Astrocyte (in vitro differentiated cells and primary cell): ENCODE measurements around the gene CFAP99. TPM values are rescaled to one million over a fixed set of nuclear protein-coding genes. Genes with fewer than 3 reads are reported as not detected.

Experiments
- DNase-seq: peaks from one replicate; pipeline ENCODE4 v3.0.0-alpha.2; 2010; ENCODE audit warnings: low read depth
- FAIRE-seq: peaks from 2 replicates; lab custom pipeline; 2011; peaks lifted over from hg19 to GRCh38; lab: Jason Lieb, UNC
- H2AFZ ChIP-seq: 2 replicates; pipeline ENCODE4 v1.6.0; 2012; ENCODE audit warnings: low read depth, low read length, inconsistent platforms
- H3K27ac ChIP-seq: 2 replicates; pipeline ENCODE4 v1.5.1; 2011; ENCODE audit warnings: low read depth, low read length, inconsistent platforms
- H3K27me3 ChIP-seq: 2 replicates; pipeline ENCODE4 v1.6.0; 2011; ENCODE audit warnings: low read length, inconsistent platforms; ENCODE audit not compliant: insufficient read depth
- H3K36me3 ChIP-seq: 2 replicates; pipeline ENCODE4 v1.5.1; 2011; ENCODE audit warnings: low read length, inconsistent platforms; ENCODE audit not compliant: insufficient read depth
- H3K4me1 ChIP-seq: 2 replicates; pipeline ENCODE4 v1.5.1; 2011; ENCODE audit warnings: low read length, inconsistent platforms; ENCODE audit not compliant: insufficient read depth
- H3K4me2 ChIP-seq: 2 replicates; pipeline ENCODE4 v1.6.0; 2012; ENCODE audit warnings: low read length, inconsistent platforms
- H3K4me3 ChIP-seq: 2 replicates; pipeline ENCODE4 v1.5.1; 2011; ENCODE audit warnings: low read depth, mild to moderate bottlenecking, low read length, inconsistent platforms; ENCODE audit not compliant: insufficient read depth
- H3K79me2 ChIP-seq: 2 replicates; pipeline ENCODE4 v1.6.0; 2012; ENCODE audit warnings: mild to moderate bottlenecking, low read length, inconsistent platforms; ENCODE audit not compliant: insufficient read depth
- H3K9ac ChIP-seq: 2 replicates; pipeline ENCODE4 v1.6.0; 2012; ENCODE audit warnings: mild to moderate bottlenecking, low read length, inconsistent platforms
- H3K9me3 ChIP-seq: 2 replicates; pipeline ENCODE4 v1.5.1; 2012; ENCODE audit warnings: low read depth, mild to moderate bottlenecking, low read length, inconsistent platforms; ENCODE audit not compliant: insufficient read depth
- H4K20me1 ChIP-seq: 2 replicates; pipeline ENCODE4 v1.6.0; 2012; ENCODE audit warnings: low read length, inconsistent platforms; ENCODE audit not compliant: insufficient read depth
- H3K27ac Mint-ChIP-seq: one replicate; pipeline ENCODE4 v1.8.0; 2021; ENCODE audit warnings: mild to moderate bottlenecking, mixed read lengths; ENCODE audit not compliant: unreplicated experiment
- H3K27me3 Mint-ChIP-seq: one replicate; pipeline ENCODE4 v1.8.0; 2021; ENCODE audit warnings: low read depth, mixed read lengths; ENCODE audit not compliant: unreplicated experiment
- H3K36me3 Mint-ChIP-seq: one replicate; pipeline ENCODE4 v1.8.0; 2021; ENCODE audit warnings: low read depth, mixed read lengths; ENCODE audit not compliant: unreplicated experiment
- H3K4me1 Mint-ChIP-seq: one replicate; pipeline ENCODE4 v1.8.0; 2021; ENCODE audit warnings: low read depth, mixed read lengths; ENCODE audit not compliant: unreplicated experiment
- H3K4me3 Mint-ChIP-seq: one replicate; pipeline ENCODE4 v1.8.0; 2021; ENCODE audit warnings: mild to moderate bottlenecking, moderate library complexity, mixed read lengths; ENCODE audit not compliant: unreplicated experiment
- H3K9me3 Mint-ChIP-seq: one replicate; pipeline ENCODE4 v1.8.0; 2021; ENCODE audit warnings: mild to moderate bottlenecking, mixed read lengths; ENCODE audit not compliant: unreplicated experiment
- CTCF ChIP-seq: IDR thresholded peaks from 2 replicates; pipeline ENCODE4 v1.5.1; 2011; ENCODE audit warnings: low read depth, mild to moderate bottlenecking, inconsistent platforms, low read length, moderate library complexity; ENCODE audit not compliant: insufficient read depth
- EZH2 ChIP-seq: IDR thresholded peaks from 2 replicates; pipeline ENCODE4 v1.6.1; 2012; ENCODE audit warnings: mild to moderate bottlenecking, low read length, inconsistent platforms; ENCODE audit not compliant: insufficient read depth
- total RNA-seq: library from RNA; stranded (reverse); gene quantifications from 2 replicates; pipeline ENCODE4 v1.2.1, GENCODE V29; 2021

CFAP99 gene
- total RNA-seq, 1 donor from 2014 or later = not detected

- Mint-ChIP-seq H3K4me1 (no peaks in the 10 kb centered on the region), H3K4me3 (no peak overlapping the region), H3K9me3 (no peaks in the 10 kb centered on the region), H3K27ac (no peak overlapping the region), H3K27me3 (peaks cover 36% of the 10 kb centered on the region), H3K36me3 (no peaks in the 10 kb centered on the region)
- Histone ChIP-seq H3K9me3 (no peaks in the 10 kb centered on the region), H3K4me2 (no peak overlapping the region), H2AFZ (no peak overlapping the region), H3K27ac (no peak overlapping the region), H3K79me2 (no peaks in the 10 kb centered on the region), H3K9ac (no peak overlapping the region), H3K4me3 (no peak overlapping the region), H3K36me3 (no peaks in the 10 kb centered on the region), H4K20me1 (no peaks in the 10 kb centered on the region), H3K27me3 (peaks cover 7% of the 10 kb centered on the region), H3K4me1 (no peaks in the 10 kb centered on the region)
- FAIRE-seq (no peak), DNase-seq (no peak)
- no peak for TF ChIP-seq EZH2
- no peak for TF ChIP-seq CTCF
These were observed 33.3 kb downstream of the CFAP99 start for GRCh38 chr4:2451821-2452785.

- H3K27ac Mint-ChIP-seq = no peak overlapping the region
- Histone ChIP-seq H3K4me3 (no peak overlapping the region), H4K20me1 (no peaks in the 10 kb centered on the region), H3K27ac (no peak overlapping the region), H3K9me3 (no peaks in the 10 kb centered on the region), H3K79me2 (no peaks in the 10 kb centered on the region), H3K9ac (no peak overlapping the region), H3K4me2 (no peak overlapping the region), H2AFZ (no peak overlapping the region), H3K27me3 (no peaks in the 10 kb centered on the region), H3K36me3 (no peaks in the 10 kb centered on the region), H3K4me1 (peaks cover 5% of the 10 kb centered on the region)
- peaks cover 52% of the 10 kb centered on the region for H3K27me3 Mint-ChIP-seq
- no peak for FAIRE-seq
- DNase-seq = no peak
- H3K4me1 Mint-ChIP-seq = peaks cover 2% of the 10 kb centered on the region
- H3K9me3 Mint-ChIP-seq = no peaks in the 10 kb centered on the region
- TF ChIP-seq CTCF (no peak), EZH2 (no peak)
- no peaks in the 10 kb centered on the region for H3K36me3 Mint-ChIP-seq
- no peak overlapping the region for H3K4me3 Mint-ChIP-seq
These were observed 38.9 kb downstream of the CFAP99 start for GRCh38 chr4:2457481-2458295.
